GM12873 (cell line): ENCODE measurements around the gene CHRNA9.

ENCODE experiments used
- CTCF ChIP-seq: IDR thresholded peaks from 2 replicates; pipeline ENCODE4 v1.5.1; 2012; ENCODE audit warnings: low read depth, mild to moderate bottlenecking, moderate library complexity, low read length, control low read depth; ENCODE audit not compliant: insufficient read depth; ENCODE audit errors: missing control alignments

The CHRNA9 gene

GRCh38 chr4:40325406-40326019 lies 9.6 kb upstream of the CHRNA9 start:
- TF ChIP-seq CTCF: peak; percentile 88

GRCh38 chr4:40327340-40327739 lies 7.8 kb upstream of the CHRNA9 start:
- no peak for TF ChIP-seq CTCF

- no peak for TF ChIP-seq CTCF
Observed at GRCh38 chr4:40328383-40328782, 6.8 kb upstream of the CHRNA9 start.

GRCh38 chr4:40329805-40330204 lies 5.3 kb upstream of the CHRNA9 start:
- TF ChIP-seq CTCF: no peak

- no peak for TF ChIP-seq CTCF
Observed at GRCh38 chr4:40330536-40330935, 4.6 kb upstream of the CHRNA9 start.

- TF ChIP-seq CTCF: no peak
Observed at GRCh38 chr4:40331101-40331745, 3.9 kb upstream of the CHRNA9 start.

GRCh38 chr4:40331961-40332360 lies 3.2 kb upstream of the CHRNA9 start:
- no peak for TF ChIP-seq CTCF
